ENCODE results near the gene R3HDM2.

DNA sequence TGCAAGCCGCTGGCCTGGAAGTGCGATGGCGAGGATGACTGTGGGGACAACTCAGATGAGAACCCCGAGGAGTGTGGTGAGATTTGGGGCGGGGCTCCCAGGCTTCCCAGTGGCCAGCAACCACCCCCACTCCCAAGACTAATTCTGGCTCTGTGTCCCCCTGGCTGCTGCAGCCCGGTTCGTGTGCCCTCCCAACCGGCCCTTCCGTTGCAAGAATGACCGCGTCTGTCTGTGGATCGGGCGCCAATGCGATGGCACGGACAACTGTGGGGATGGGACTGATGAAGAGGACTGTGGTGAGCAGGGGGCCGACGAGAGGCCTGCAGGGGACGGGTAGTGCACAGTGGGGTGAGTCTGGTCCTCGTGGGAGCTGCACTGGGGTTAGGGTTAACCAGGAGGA is 226.4 kb downstream of the R3HDM2 start:
- no peak for TF ChIP-seq POLR2A (IDR thresholded peaks at IDR 0.05)
- TF ChIP-seq, protein P1, sequence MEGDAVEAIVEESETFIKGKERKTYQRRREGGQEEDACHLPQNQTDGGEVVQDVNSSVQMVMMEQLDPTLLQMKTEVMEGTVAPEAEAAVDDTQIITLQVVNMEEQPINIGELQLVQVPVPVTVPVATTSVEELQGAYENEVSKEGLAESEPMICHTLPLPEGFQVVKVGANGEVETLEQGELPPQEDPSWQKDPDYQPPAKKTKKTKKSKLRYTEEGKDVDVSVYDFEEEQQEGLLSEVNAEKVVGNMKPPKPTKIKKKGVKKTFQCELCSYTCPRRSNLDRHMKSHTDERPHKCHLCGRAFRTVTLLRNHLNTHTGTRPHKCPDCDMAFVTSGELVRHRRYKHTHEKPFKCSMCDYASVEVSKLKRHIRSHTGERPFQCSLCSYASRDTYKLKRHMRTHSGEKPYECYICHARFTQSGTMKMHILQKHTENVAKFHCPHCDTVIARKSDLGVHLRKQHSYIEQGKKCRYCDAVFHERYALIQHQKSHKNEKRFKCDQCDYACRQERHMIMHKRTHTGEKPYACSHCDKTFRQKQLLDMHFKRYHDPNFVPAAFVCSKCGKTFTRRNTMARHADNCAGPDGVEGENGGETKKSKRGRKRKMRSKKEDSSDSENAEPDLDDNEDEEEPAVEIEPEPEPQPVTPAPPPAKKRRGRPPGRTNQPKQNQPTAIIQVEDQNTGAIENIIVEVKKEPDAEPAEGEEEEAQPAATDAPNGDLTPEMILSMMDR (IDR thresholded peaks at IDR 0.05), result no peak
